Left renal pelvis (tissue), 4 donors: ENCODE measurements around the gene POLDIP2. TPM values are rescaled to one million over a fixed set of nuclear protein-coding genes. Genes with fewer than 3 reads are reported as not detected.

Source experiments
- DNase-seq, 4 donors: peaks; one replicate each; pipeline ENCODE4 v3.0.0-alpha.2; 2013; ENCODE audit warnings: low read depth in 4 of 4, low spot score in 3 of 4
- polyA plus RNA-seq, 4 donors: library from polyadenylated mRNA; unstranded; fragments of 120-200 nt; gene quantifications; one replicate each; pipeline ENCODE4 v1.2.1, GENCODE V29; 2013; ENCODE audit not compliant: insufficient read length in 4 of 4

POLDIP2 gene
- polyA plus RNA-seq, 4 donors, result 63.1 to 94.1 (median 88.9) TPM

GRCh38 chr17:28318759-28319597, 38.3 kb downstream of the POLDIP2 start, which contains the start of gene TMEM97:
TSS of gene TMEM97 (plus strand) at chr17:28319200. CDS start at chr17:28319240, 40 bp downstream.
- DNase-seq, result peak; percentile 83 to 91 (median 90)

- DNase-seq, result no peak
These were observed 39.2 kb downstream of the POLDIP2 start for GRCh38 chr17:28317966-28318758.

- no peak for DNase-seq
These were observed 40.0 kb downstream of the POLDIP2 start for GRCh38 chr17:28317099-28317965.

GRCh38 chr17:28315846-28316705, 41.3 kb downstream of the POLDIP2 start:
- no peak for DNase-seq

- DNase-seq, result no peak
These were observed 43.5 kb downstream of the POLDIP2 start for GRCh38 chr17:28313841-28314240.

GRCh38 chr17:28306954-28307401, 50.3 kb downstream of the POLDIP2 start:
- no peak for DNase-seq

GRCh38 chr17:28298449-28298848, 58.9 kb downstream of the POLDIP2 start:
- DNase-seq, result no peak

Other genes starting within 250 kb of the POLDIP2 start
- gene TMEM97, start 38.3 kb downstream of the POLDIP2 start, polyA plus RNA-seq, result 10 to 100 TPM; 41.5 to 66.6 (median 56.6) TPM
- 10 to 100 TPM; 52.8 to 67.3 (median 59.4) TPM for gene IFT20, start 22.1 kb downstream of the POLDIP2 start, polyA plus RNA-seq
- gene TNFAIP1, start 21.8 kb downstream of the POLDIP2 start, polyA plus RNA-seq, result 10 to 100 TPM; 32.4 to 47.3 (median 39.4) TPM
- gene SEBOX, start 7.7 kb upstream of the POLDIP2 start, polyA plus RNA-seq, result not detected
- 10 to 100 TPM in 3 of 4 donors, 1 to 10 TPM in 1; 5.7 to 18.2 (median 14.4) TPM for gene VTN, start 12.8 kb upstream of the POLDIP2 start, polyA plus RNA-seq
- 10 to 100 TPM; 10.4 to 16.2 (median 12.7) TPM for gene SARM1, start 14.2 kb upstream of the POLDIP2 start, polyA plus RNA-seq
- gene SLC46A1, start 48.7 kb upstream of the POLDIP2 start, polyA plus RNA-seq, result 10 to 100 TPM; 13.3 to 17.5 (median 15.0) TPM
- 10 to 100 TPM in 2 of 4 donors, 1 to 10 TPM in 1, under 1 TPM in 1; 0.30 to 13.9 (median 7.6) TPM for gene SLC13A2, start 116.1 kb upstream of the POLDIP2 start, polyA plus RNA-seq
- gene FOXN1, start 148.8 kb upstream of the POLDIP2 start, polyA plus RNA-seq, result under 1 TPM; 0.16 to 0.85 (median 0.58) TPM
- 10 to 100 TPM; 31.9 to 70.4 (median 51.6) TPM for gene UNC119, start 195.1 kb upstream of the POLDIP2 start, polyA plus RNA-seq
- gene PIGS, start 214.0 kb upstream of the POLDIP2 start, polyA plus RNA-seq, result 10 to 100 TPM; 37.5 to 99.7 (median 96.4) TPM
- 10 to 100 TPM in 3 of 4 donors, 1 to 10 TPM in 1; 6.1 to 30.3 (median 18.6) TPM for gene ALDOC, start 219.4 kb upstream of the POLDIP2 start, polyA plus RNA-seq
- gene SPAG5, start 241.5 kb upstream of the POLDIP2 start, polyA plus RNA-seq, result 10 to 100 TPM; 33.2 to 60.6 (median 51.5) TPM